Stomach (tissue), 4 donors: ENCODE data around the gene MMAA.

Experiments used
- EP300 ChIP-seq: sonication (generic); formaldehyde crosslinking; IDR thresholded peaks from one replicate; pipeline ENCODE4 v1.6.1; 2017; ENCODE audit warnings: antibody characterized with exemption
- POLR2A ChIP-seq, 4 donors: fragments of 450-650 bp; IDR thresholded peaks; one replicate each; pipeline ENCODE4 v1.6.1; 2016; ENCODE audit warnings: antibody characterized with exemption in 4 of 4, control low read depth in 2 of 4, mild to moderate bottlenecking in 1 of 4, moderate library complexity in 1 of 4
- TF ChIP-seq, protein P1 (sequence below), 7 experiments: fragments of 450-650 bp in 4 of 7; fragments of 200-600 bp in 3 of 7; sonication (generic) in 3 of 7; IDR thresholded peaks; one replicate each; pipeline ENCODE4 v1.5.1; 2016 to 2019; ENCODE audit warnings: antibody characterized with exemption in 7 of 7, control low read depth in 2 of 7, mild to moderate bottlenecking in 1 of 7

DNA sequence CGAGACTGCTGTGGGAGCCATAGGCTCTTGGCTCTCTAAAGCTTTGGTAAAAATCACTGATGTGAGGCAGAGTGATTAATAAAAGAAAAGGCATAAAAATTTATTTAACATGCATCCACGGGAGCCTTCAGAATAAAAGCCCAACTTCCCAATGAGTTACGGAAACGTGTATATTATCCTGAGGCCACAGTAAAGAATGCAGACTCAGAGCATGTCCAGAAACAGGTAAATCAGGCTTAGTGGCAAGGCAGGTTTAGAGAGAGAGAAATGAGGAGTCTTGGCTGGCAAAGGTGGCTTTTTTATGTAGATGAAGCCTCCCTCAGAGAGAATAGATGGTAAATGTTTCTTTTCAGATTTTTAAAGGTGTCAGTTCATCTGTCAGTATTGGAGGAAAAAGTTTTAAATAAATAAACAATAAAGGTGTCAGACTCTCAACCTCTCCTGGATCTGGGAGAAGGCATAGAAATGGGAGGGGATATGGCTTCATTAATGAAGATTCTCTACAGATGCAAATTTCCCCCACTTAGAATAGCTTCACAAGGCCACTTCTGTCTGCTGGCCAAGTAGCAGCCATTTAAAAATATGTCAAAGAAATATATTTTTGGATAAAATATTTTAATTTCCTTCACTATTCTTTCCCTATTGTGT lies 84.8 kb downstream of the MMAA start:
- TF ChIP-seq, protein P1, sequence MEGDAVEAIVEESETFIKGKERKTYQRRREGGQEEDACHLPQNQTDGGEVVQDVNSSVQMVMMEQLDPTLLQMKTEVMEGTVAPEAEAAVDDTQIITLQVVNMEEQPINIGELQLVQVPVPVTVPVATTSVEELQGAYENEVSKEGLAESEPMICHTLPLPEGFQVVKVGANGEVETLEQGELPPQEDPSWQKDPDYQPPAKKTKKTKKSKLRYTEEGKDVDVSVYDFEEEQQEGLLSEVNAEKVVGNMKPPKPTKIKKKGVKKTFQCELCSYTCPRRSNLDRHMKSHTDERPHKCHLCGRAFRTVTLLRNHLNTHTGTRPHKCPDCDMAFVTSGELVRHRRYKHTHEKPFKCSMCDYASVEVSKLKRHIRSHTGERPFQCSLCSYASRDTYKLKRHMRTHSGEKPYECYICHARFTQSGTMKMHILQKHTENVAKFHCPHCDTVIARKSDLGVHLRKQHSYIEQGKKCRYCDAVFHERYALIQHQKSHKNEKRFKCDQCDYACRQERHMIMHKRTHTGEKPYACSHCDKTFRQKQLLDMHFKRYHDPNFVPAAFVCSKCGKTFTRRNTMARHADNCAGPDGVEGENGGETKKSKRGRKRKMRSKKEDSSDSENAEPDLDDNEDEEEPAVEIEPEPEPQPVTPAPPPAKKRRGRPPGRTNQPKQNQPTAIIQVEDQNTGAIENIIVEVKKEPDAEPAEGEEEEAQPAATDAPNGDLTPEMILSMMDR (IDR thresholded peaks at IDR 0.05) = no peak
- no peak for TF ChIP-seq POLR2A (IDR thresholded peaks at IDR 0.05)
- TF ChIP-seq EP300 = no peak
